Stimulated activated CD4-positive, alpha-beta T cell treated with anti-CD3 and anti-CD28 coated beads, Interleukin-12 subunit alpha, Interleukin-12 subunit beta, amount 100 ng/mL, for 48 hours (primary cell): Measurements from ENCODE around the gene ZW10.
"Not testable (repeated sequence)": the region's sequence is repeated elsewhere in the genome, so short reads cannot be mapped to it uniquely, and the experiment has no call there.

Experiments used
- DNase-seq, 3 donors: peaks; one replicate each; pipeline ENCODE4 v3.0.0-alpha.2; 2020; ENCODE audit warnings: low read depth in 2 of 3, low spot score in 1 of 3

Gene ZW10

DNA sequence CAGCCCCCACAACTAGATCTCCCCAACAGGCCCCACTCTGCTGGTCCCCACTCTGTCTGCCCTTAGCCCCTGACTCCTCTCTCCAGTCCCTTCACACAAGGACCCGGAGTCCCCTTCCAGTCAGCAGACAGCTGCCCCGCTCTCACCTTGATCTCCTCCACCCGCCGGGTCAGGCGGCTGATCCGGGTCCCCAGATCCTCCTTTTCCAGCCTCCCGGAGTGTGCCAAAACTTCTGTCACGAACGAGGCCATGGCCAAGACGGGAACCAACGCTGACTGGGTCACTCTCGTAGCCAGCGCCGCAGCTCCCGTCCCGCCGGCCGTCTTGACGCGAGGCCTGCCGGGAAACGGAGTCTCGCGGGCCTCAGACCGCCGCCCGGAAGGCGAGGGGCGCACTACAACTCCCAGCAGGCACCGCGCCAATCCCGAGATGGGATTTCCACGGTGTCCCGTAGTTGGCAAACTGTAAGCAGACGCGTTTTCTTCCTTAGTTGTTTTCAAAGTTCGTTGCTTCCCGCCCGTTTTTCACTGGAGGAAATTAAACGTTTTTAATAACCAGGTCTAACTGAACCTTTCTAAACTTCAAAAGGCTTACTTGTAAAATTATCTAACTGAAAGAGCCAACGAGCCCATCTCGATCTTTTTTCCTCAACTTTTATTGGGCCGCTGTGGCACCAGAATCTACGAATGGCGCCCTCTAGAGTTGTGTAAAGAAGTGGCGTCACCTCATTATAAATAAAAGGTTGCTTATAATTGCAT lies at the start of gene ZW10:
Gene ZW10 (minus strand): TSS at position 277 of the 758 bp plus-strand sequence. CDS start 26 bp downstream, at position 251.
- peak; percentile 84 to 90 (median 89) for DNase-seq

- no peak for DNase-seq
Observed at GRCh38 chr11:113818426-113818825, 44.9 kb upstream of the ZW10 start.

DNA sequence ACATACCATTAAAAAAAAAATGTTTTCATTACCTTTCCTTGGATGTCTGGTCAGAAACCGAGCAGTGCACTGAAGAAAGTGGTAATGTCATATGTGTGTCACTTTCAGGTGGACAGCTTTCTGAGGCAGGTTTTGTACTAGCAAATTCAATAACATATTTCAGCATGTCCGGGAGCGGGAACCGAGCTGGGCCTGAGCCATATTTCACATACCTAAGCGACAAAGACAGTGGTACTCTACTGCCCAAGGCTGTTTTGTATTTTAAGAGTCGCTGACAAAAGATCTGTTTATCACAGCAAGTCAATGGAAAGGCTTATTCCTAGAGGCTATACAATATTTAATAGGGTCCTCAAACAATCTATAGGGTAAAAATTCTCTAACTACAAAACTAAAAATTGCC lies 44.1 kb upstream of the ZW10 start:
- DNase-seq, result no peak

GRCh38 chr11:113817162-113817561 lies 43.7 kb upstream of the ZW10 start:
- no peak for DNase-seq

- no peak for DNase-seq
Observed at GRCh38 chr11:113814181-113814580, 40.7 kb upstream of the ZW10 start.

GRCh38 chr11:113808931-113809330 lies 35.4 kb upstream of the ZW10 start:
- DNase-seq, result no peak

GRCh38 chr11:113806406-113806805 lies 32.9 kb upstream of the ZW10 start:
- no peak for DNase-seq

GRCh38 chr11:113805640-113806039 lies 32.1 kb upstream of the ZW10 start:
- no peak for DNase-seq

DNA sequence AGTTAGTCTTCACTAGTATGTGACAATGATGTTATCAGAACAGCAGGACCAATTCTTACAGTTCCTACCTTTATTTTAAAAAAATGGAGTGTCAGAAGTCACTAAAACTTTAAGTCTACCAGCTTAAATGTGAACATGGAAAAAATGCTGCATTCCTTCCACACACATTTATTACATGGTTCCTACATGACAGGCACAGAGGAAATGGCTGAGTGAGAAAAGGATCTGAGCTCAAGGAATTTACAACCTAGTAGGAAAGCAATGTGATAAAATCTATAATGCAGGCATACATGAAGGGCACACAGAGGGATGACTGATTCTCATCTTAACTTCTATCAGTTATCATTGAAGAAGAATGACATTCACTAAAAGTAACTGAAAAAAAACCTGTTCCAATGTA lies 29.1 kb upstream of the ZW10 start:
- DNase-seq, result no peak

- DNase-seq, result peak in 1 of 3 donors; percentile 20
Observed at GRCh38 chr11:113796663-113797259, 23.3 kb upstream of the ZW10 start.

- no peak for DNase-seq
Observed at GRCh38 chr11:113789675-113790320, 16.3 kb upstream of the ZW10 start.

- DNase-seq, result not testable (repeated sequence)
Observed at GRCh38 chr11:113789016-113789415, 15.5 kb upstream of the ZW10 start.

DNA sequence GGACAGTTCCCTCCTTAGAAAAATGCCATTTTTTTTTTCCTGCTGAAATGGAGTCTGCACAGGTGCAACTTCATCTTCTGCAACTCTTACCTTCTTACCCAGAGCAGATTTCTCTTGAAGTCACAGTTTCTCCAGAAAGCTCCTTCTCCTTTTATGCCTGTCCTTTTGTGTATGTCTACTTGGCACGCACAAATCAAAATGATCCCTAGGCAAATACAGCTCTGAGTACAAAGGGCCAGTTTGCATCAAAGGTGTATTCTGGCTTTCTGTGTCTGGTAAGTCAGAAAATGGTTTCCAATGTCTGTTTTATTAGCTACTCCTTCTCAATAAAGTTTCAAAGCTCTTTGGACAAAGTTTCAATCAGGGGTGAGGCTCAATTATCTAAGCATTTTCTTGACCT lies 8.6 kb upstream of the ZW10 start:
- no peak for DNase-seq

DNA sequence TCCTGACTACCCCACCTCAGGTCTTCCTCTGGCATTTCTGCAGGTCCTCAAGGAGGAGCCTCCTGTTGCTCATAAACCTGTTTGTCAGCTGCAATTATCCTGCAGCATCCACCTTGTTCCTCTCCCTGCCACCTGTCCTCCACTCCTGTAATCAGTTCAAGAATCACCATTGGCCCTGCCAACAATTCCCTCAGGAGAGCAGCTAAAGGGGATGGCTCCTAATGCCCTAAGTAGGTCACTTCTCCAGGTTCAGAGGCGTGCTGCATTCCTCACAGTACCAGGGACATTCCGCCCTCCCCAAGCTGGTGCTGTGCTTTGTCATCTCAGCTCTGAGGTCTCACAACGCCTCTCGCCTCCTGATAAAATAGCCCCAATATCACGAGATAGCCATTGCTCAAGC lies 8.2 kb upstream of the ZW10 start:
- no peak for DNase-seq

- DNase-seq, result no peak
Observed at GRCh38 chr11:113779496-113779895, 6.0 kb upstream of the ZW10 start, which contains the start of gene CLDN25. Gene CLDN25, plus strand, starts transcription at chr11:113779796. Its CDS starts 0 bp downstream, at chr11:113779796.

DNA sequence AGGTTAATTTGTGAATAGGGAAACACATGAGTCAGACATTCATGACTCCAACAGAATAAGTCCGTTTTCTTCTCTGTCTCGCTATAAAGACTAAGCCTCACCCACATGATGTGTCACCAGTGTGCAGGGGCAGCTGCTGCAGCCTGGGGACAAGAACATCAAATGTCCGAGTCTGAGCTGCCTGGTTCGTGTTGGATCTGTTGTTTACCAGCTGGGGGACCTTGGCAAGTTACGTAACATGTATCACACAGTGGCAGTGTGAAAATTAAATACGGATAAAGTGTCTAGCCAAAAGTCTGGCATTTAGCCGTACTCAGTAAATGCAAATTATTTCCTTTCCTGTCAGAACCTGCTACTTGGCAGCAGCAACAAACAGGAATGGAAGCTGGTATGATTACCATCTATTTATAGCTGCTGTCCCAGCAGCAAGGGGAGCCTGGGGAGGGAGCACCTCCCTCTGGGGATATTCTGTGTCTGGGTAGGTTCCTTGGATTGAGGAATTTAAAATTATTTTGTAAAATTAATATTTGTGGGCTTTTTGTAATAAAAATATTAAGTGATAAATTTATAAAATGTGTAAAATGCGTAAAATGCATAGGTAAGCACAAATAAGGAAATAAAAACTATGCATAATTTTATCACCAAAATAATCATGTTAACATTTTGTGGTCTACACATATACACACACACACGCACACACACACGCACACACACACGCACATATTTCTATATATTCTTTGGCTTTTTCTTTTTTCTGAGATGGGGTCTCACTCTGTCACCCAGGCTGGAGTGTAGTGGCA lies 4.8 kb upstream of the ZW10 start:
- no peak for DNase-seq

DNA sequence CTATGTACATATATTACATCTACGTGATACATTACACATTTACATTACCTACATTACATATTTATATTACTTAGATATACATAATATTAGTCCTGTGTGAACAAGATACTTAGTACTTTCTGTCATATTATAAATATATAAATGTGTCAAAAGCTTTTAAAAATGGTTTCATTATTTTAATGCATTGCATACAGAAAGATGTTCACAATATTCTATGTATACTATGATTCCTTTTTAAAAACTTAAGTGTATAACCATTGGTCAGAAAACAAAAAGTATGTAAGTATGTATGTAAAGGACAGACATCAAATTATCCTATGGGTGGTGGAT lies 647 bp upstream of the ZW10 start:
- no peak for DNase-seq

- DNase-seq, result no peak
Observed at GRCh38 chr11:113773092-113773415, 438 bp downstream of the ZW10 start.

DNA sequence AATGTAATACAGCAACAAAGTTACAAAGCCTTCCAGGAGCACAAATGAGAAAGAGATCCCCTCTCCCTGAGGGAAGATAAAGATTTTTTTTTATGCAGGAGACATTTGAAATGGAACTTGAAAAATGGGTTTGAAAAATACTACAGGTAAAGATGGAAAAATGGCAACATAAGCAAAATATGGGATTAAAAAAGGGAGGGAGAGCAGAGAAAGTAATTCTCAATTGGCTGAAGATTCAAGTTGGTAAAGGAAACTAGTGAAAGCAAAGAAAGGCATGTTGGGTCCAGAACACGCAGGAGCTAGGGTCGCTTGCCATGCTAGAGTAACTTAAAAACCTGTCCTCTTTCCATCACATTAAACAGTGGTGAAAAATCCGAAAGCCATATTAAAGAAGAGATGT lies 1.5 kb downstream of the ZW10 start:
- no peak for DNase-seq

DNA sequence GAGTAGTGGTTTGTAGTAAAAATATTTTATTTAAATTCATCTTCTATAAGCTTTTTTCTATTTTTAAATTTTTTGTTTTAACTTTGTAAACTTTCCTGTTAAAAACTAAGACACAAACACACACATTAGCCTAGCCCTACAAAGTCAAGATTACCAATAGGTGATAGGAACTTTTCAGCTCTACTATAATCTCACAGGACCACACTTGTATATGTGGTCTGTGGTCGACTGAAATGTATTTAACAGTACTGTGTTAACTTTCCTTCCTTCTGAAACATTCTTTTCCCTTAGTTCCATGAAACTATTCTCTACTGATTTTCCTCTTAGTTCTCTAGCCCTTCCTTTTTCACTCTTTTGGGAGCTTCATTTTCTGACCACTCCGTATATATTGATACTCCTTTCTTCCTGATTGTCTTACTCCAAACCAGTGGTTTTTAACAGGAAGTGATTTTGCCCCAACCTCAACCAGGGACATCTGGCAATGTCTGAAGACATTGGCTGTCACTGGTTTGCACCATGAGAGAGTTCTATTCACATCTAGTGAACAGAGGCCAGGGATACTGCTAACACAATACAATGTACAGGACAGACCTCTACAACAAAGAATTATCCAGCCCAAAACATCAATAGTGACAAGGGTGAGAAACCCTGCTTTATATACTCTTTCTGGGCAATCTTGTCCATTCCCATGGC lies 8.8 kb downstream of the ZW10 start:
- no peak for DNase-seq

GRCh38 chr11:113763040-113763439 lies 10.5 kb downstream of the ZW10 start:
- DNase-seq, result not testable (repeated sequence)
